Right lobe of liver (tissue), 6 donors: ENCODE data around the gene CELF4. TPM values are rescaled to one million over a fixed set of nuclear protein-coding genes. Genes with fewer than 3 reads are reported as not detected.

Source experiments
- ATAC-seq, 4 donors: fragments of 200-7000 bp; cut with Tn5 transposase; one replicate each; pipeline ENCODE4 v1.9.1; 2020; ENCODE audit warnings: mild to moderate bottlenecking in 4 of 4, moderate library complexity in 4 of 4
- DNase-seq, 3 donors: peaks; one replicate each; pipeline ENCODE4 v3.0.0-alpha.2; 2020
- H3K27ac ChIP-seq, 3 donors: fragments of 200-600 bp; one replicate each; pipeline ENCODE4 v1.8.0; 2022
- H3K27me3 ChIP-seq, 2 donors: fragments of 200-600 bp; one replicate each; pipeline ENCODE4 v1.8.0; 2022
- H3K36me3 ChIP-seq, 4 donors: fragments of 200-600 bp; sonication (generic) in 1 of 4; one replicate each; pipeline versions ENCODE4 v1.5.1 to v1.8.0; 2017 to 2022; ENCODE audit warnings: control low read depth in 1 of 4
- H3K4me1 ChIP-seq, 4 donors: fragments of 200-600 bp; sonication (generic) in 1 of 4; one replicate each; pipeline versions ENCODE4 v1.5.1 to v1.8.0; 2017 to 2022; ENCODE audit warnings: control low read depth in 1 of 4
- H3K4me3 ChIP-seq, 3 donors: fragments of 200-600 bp; one replicate each; pipeline ENCODE4 v1.8.0; 2022
- H3K9me3 ChIP-seq, 4 donors: fragments of 200-600 bp; sonication (generic) in 1 of 4; one replicate each; pipeline versions ENCODE4 v1.5.1 to v1.8.0; 2017 to 2022; ENCODE audit warnings: control low read depth in 1 of 4
- CTCF ChIP-seq, 4 donors: fragments of 200-600 bp in 3 of 4; fragments of 450-650 bp in 1 of 4; IDR thresholded peaks; one replicate each; pipeline versions ENCODE4 v1.5.1 to v1.8.0; 2016 to 2022; ENCODE audit warnings: antibody characterized with exemption in 4 of 4, mild to moderate bottlenecking in 2 of 4
- POLR2A ChIP-seq: fragments of 450-650 bp; IDR thresholded peaks from one replicate; pipeline ENCODE4 v1.6.1; 2017; ENCODE audit warnings: antibody characterized with exemption, mild to moderate bottlenecking
- WGBS: methylation state at CpG from one replicate; pipeline ENCODE4 v1.1.6; 2018; ENCODE audit warnings: low coverage, low lambda C conversion rate; ENCODE audit not compliant: insufficient coverage; ENCODE audit errors: missing lambda C conversion rate; 5-methylcytosine and 5-hydroxymethylcytosine counted together
- intact Hi-C, 2 donors: fragments of 100-400 bp; cut with DNase I; formaldehyde crosslinking; loops; one replicate each; pipeline versions ENCODE4 v1.11.2 to v1.14.1; 2022
- total RNA-seq, 6 experiments: library from RNA; depleted of rRNA in 2 of 6; stranded (reverse); fragments of >200 nt in 2 of 6; fragmentation: NEBNext Ultra II Directional in 3 of 6; extraction: Animal tissue kit (Norgen Biotek cat#: 25700) in 3 of 6; gene quantifications; one replicate each; pipeline versions ENCODE4 v1.1.0 to v1.2.4, GENCODE V29; 2016 to 2023
- donor health status: DM: no; HTN: yes; CAD: no.
- donor health status: DM: no; HTN: no; CAD: no.
- donor health status: DM: no; HTN: no; CAD: no.
- donor health status: DM: no; HTN: yes; CAD: no.
- donor health status: DM: no; HTN: yes; CAD: no.

CELF4 gene
- total RNA-seq, 6 experiments from 2014 or later, result 0.06 TPM; not detected in 5

- intact Hi-C loops, result no loop called here
- H3K4me1 ChIP-seq, result no peaks in the 10 kb centered on the region
- no peak overlapping the region for H3K27ac ChIP-seq
- no peaks in the 10 kb centered on the region for H3K36me3 ChIP-seq
- H3K27me3 ChIP-seq, result no peaks in the 10 kb centered on the region
- no peaks in the 10 kb centered on the region for H3K9me3 ChIP-seq
- DNase-seq (no peak), ATAC-seq (no peak)
- H3K4me3 ChIP-seq, result no peak overlapping the region
- 65% methylated on average over 4 of the region's 10 CpGs for WGBS
- TF ChIP-seq POLR2A (no peak), CTCF (IDR thresholded peaks at IDR 0.05) (no peak)
These were observed 15.3 kb downstream of the CELF4 start for GRCh38 chr18:37550118-37550875.

- Histone ChIP-seq H3K27ac (no peak overlapping the region), H3K4me1 (no peaks in the 10 kb centered on the region), H3K9me3 (no peaks in the 10 kb centered on the region), H3K27me3 (no peaks in the 10 kb centered on the region), H3K36me3 (no peaks in the 10 kb centered on the region), H3K4me3 (no peak overlapping the region)
- DNase-seq (no peak), ATAC-seq (no peak)
- intact Hi-C loops, result loop anchor here in 1 of 2 donors (10.0 kb wide), 1 partner anchor 104 kb away; no protein-coding TSS in a partner anchor
- TF ChIP-seq POLR2A (no peak), CTCF (IDR thresholded peaks at IDR 0.05) (no peak)
- 60% methylated on average over 1 of the region's 12 CpGs for WGBS
These were observed 16.8 kb downstream of the CELF4 start for GRCh38 chr18:37548679-37549289.

- no peak for DNase-seq
- WGBS, result 34% methylated on average over 3 of the region's 4 CpGs
These were observed 18.3 kb downstream of the CELF4 start for GRCh38 chr18:37547196-37547827.

GRCh38 chr18:37546651-37547050 lies 18.9 kb downstream of the CELF4 start:
- intact Hi-C loops, result loop anchor here in 1 of 2 donors (10.0 kb wide), 1 partner anchor 102 kb away; no protein-coding TSS in a partner anchor
- DNase-seq (no peak), ATAC-seq (no peak)
- WGBS, result no CpG with 5 or more reads among the region's 4 CpGs
- Histone ChIP-seq H3K9me3 (no peaks in the 10 kb centered on the region), H3K36me3 (no peaks in the 10 kb centered on the region), H3K27me3 (no peaks in the 10 kb centered on the region), H3K4me1 (no peaks in the 10 kb centered on the region), H3K4me3 (no peak overlapping the region), H3K27ac (no peak overlapping the region)
- TF ChIP-seq CTCF (IDR thresholded peaks at IDR 0.05) (no peak), POLR2A (no peak)

More at GRCh38 chr18:37547196-37547827, 18.3 kb downstream of the CELF4 start:
- H3K36me3 ChIP-seq, result no peaks in the 10 kb centered on the region
- intact Hi-C loops, result loop anchor here in 1 of 2 donors (10.0 kb wide), 1 partner anchor 103 kb away; no protein-coding TSS in a partner anchor
- H3K4me3 ChIP-seq, result no peak overlapping the region
- H3K27ac ChIP-seq, result no peak overlapping the region
- ATAC-seq, result no peak
- no peak for TF ChIP-seq POLR2A
- no peak for TF ChIP-seq CTCF (IDR thresholded peaks at IDR 0.05)
- no peaks in the 10 kb centered on the region for H3K4me1 ChIP-seq
- no peaks in the 10 kb centered on the region for H3K9me3 ChIP-seq
- H3K27me3 ChIP-seq, result no peaks in the 10 kb centered on the region
